H9 (cell line): ENCODE results near the gene VGF. TPM values are rescaled to one million over a fixed set of nuclear protein-coding genes. Genes with fewer than 3 reads are reported as not detected.

ENCODE experiments used
- DNase-seq: peaks from one replicate; pipeline ENCODE4 v3.0.0-alpha.2; 2017
- H2AFZ ChIP-seq: one replicate; pipeline ENCODE4 v1.6.1; 2013; ENCODE audit warnings: mild to moderate bottlenecking, low read length, control low read depth, moderate library complexity
- H2AK5ac ChIP-seq: 2 replicates; pipeline ENCODE4 v1.6.1; 2013; ENCODE audit warnings: low read length, control low read depth, mixed read lengths; ENCODE audit not compliant: insufficient read length
- H2BK120ac ChIP-seq: one replicate; pipeline ENCODE4 v1.6.1; 2013; ENCODE audit warnings: low read depth, mild to moderate bottlenecking, low read length, control low read depth, inconsistent platforms; ENCODE audit not compliant: poor library complexity, severe bottlenecking
- H2BK12ac ChIP-seq: 2 replicates; pipeline ENCODE4 v1.6.1; 2013; ENCODE audit warnings: low read length, control low read depth, mixed read lengths, low read depth; ENCODE audit not compliant: insufficient read length
- H2BK15ac ChIP-seq: 2 replicates; pipeline ENCODE4 v1.6.1; 2013; ENCODE audit warnings: low read depth, low read length, control low read depth
- H2BK20ac ChIP-seq: one replicate; pipeline ENCODE4 v1.6.1; 2013; ENCODE audit warnings: low read depth, mild to moderate bottlenecking, low read length, control low read depth, inconsistent platforms; ENCODE audit not compliant: poor library complexity, severe bottlenecking
- H2BK5ac ChIP-seq: 2 replicates; pipeline ENCODE4 v1.6.1; 2013; ENCODE audit warnings: low read length, control low read depth, mixed read lengths; ENCODE audit not compliant: insufficient read length
- H3K14ac ChIP-seq: 2 replicates; pipeline ENCODE4 v1.6.1; 2013; ENCODE audit warnings: low read length, control low read depth; ENCODE audit not compliant: insufficient read depth
- H3K18ac ChIP-seq: 2 replicates; pipeline ENCODE4 v1.6.1; 2013; ENCODE audit warnings: low read depth, mild to moderate bottlenecking, mixed read lengths, low read length, control low read depth; ENCODE audit not compliant: insufficient read length
- H3K23ac ChIP-seq: 2 replicates; pipeline ENCODE4 v1.6.1; 2013; ENCODE audit warnings: low read length, control low read depth, mixed read lengths, low read depth; ENCODE audit not compliant: insufficient read length
- H3K23me2 ChIP-seq: 2 replicates; pipeline ENCODE4 v1.6.1; 2013; ENCODE audit warnings: low read depth, mild to moderate bottlenecking, mixed read lengths, low read length, control low read depth; ENCODE audit not compliant: insufficient read length, poor library complexity, severe bottlenecking
- H3K27ac ChIP-seq: 2 replicates; pipeline ENCODE4 v1.5.1; 2013; ENCODE audit warnings: low read length, control low read depth, mixed read lengths, low read depth; ENCODE audit not compliant: insufficient read length
- H3K27me3 ChIP-seq: 2 replicates; pipeline ENCODE4 v1.6.1; 2013; ENCODE audit warnings: low read length, control low read depth, inconsistent platforms; ENCODE audit not compliant: insufficient read depth
- H3K4ac ChIP-seq: 2 replicates; pipeline ENCODE4 v1.6.1; 2013; ENCODE audit warnings: low read depth, mild to moderate bottlenecking, control low read depth, inconsistent platforms, low read length, moderate library complexity
- H3K4me1 ChIP-seq: 2 replicates; pipeline ENCODE4 v1.6.1; 2013; ENCODE audit warnings: low read length, control low read depth, inconsistent platforms; ENCODE audit not compliant: insufficient read depth
- H3K4me2 ChIP-seq: 2 replicates; pipeline ENCODE4 v1.6.1; 2013; ENCODE audit warnings: low read length, control low read depth, mixed read lengths; ENCODE audit not compliant: insufficient read length, insufficient read depth
- H3K56ac ChIP-seq: 2 replicates; pipeline ENCODE4 v1.6.1; 2013; ENCODE audit warnings: low read depth, mild to moderate bottlenecking, mixed read lengths, low read length, control low read depth; ENCODE audit not compliant: insufficient read length
- H3K79me1 ChIP-seq: 2 replicates; pipeline ENCODE4 v1.6.1; 2013; ENCODE audit warnings: low read depth, mild to moderate bottlenecking, moderate library complexity, low read length, control low read depth, inconsistent platforms; ENCODE audit not compliant: insufficient read depth, poor library complexity, severe bottlenecking
- H3K79me2 ChIP-seq: 2 replicates; pipeline ENCODE4 v1.6.1; 2013; ENCODE audit warnings: low read length, control low read depth, inconsistent platforms; ENCODE audit not compliant: insufficient read depth
- H3K9ac ChIP-seq: 2 replicates; pipeline ENCODE4 v1.6.1; 2013; ENCODE audit warnings: low read length, control low read depth, mixed read lengths; ENCODE audit not compliant: insufficient read length; ENCODE audit errors: extremely low read depth
- H3K9me3 ChIP-seq: one replicate; pipeline ENCODE4 v1.6.1; 2013; ENCODE audit warnings: low read depth, low read length, inconsistent platforms; ENCODE audit not compliant: control insufficient read depth
- H3T11ph ChIP-seq: one replicate; pipeline ENCODE4 v1.6.1; 2013; ENCODE audit warnings: mild to moderate bottlenecking, low read length, control low read depth, inconsistent platforms
- H4K20me1 ChIP-seq: one replicate; pipeline ENCODE4 v1.6.1; 2013; ENCODE audit not compliant: control insufficient read depth, insufficient read length, insufficient read depth
- H4K5ac ChIP-seq: 2 replicates; pipeline ENCODE4 v1.6.1; 2013; ENCODE audit warnings: low read depth, mild to moderate bottlenecking, mixed read lengths, low read length, control low read depth; ENCODE audit not compliant: insufficient read length
- H4K8ac ChIP-seq: replicated peaks from 2 replicates; pipeline ENCODE4 v1.6.1; 2013; ENCODE audit warnings: low read length, control low read depth, mixed read lengths, low read depth; ENCODE audit not compliant: insufficient read length
- H4K91ac ChIP-seq: 2 replicates; pipeline ENCODE4 v1.6.1; 2013; ENCODE audit warnings: low read depth, mild to moderate bottlenecking, moderate library complexity, mixed read lengths, low read length, control low read depth; ENCODE audit not compliant: insufficient read length
- H3K27ac Mint-ChIP-seq, 3 experiments: 2 replicates in 2 of 3; 3 replicates in 1 of 3; pipeline ENCODE4 v1.8.0; 2020 to 2021; ENCODE audit warnings: mixed read lengths in 3 of 3, mild to moderate bottlenecking in 1 of 3, moderate library complexity in 1 of 3
- H3K27me3 Mint-ChIP-seq: 2 replicates; pipeline ENCODE4 v1.8.0; 2021; ENCODE audit warnings: low read depth, mild to moderate bottlenecking, moderate library complexity, mixed read lengths
- H3K36me3 Mint-ChIP-seq, 3 experiments: 2 replicates in 2 of 3; 3 replicates in 1 of 3; pipeline ENCODE4 v1.8.0; 2020 to 2021; ENCODE audit warnings: low read depth in 3 of 3, mixed read lengths in 3 of 3; ENCODE audit not compliant: insufficient read depth in 1 of 3
- H3K4me1 Mint-ChIP-seq, 2 experiments: 2 replicates each; pipeline ENCODE4 v1.8.0; 2020; ENCODE audit warnings: mixed read lengths in 2 of 2
- H3K4me3 Mint-ChIP-seq, 2 experiments: 2 replicates in 1 of 2; 3 replicates in 1 of 2; pipeline ENCODE4 v1.8.0; 2020 to 2021; ENCODE audit warnings: mild to moderate bottlenecking in 2 of 2, mixed read lengths in 2 of 2, moderate library complexity in 1 of 2
- H3K9me3 Mint-ChIP-seq, 2 experiments: 2 replicates in 1 of 2; 3 replicates in 1 of 2; pipeline ENCODE4 v1.8.0; 2020; ENCODE audit warnings: mild to moderate bottlenecking in 2 of 2, mixed read lengths in 2 of 2, moderate library complexity in 1 of 2
- CTCF ChIP-seq: fragments of 200-600 bp; sonication (generic); conservative IDR thresholded peaks from 3 replicates; pipeline ENCODE4 v1.8.0; 2021; ENCODE audit warnings: antibody characterized with exemption, mild to moderate bottlenecking
- WGBS: extraction: QIAGEN DNeasy Blood & Tissue Kit; methylation state at CpG from one replicate; pipeline ENCODE4 v1.1.7; 2013; ENCODE audit warnings: missing lambda C conversion rate, low lambda C conversion rate, mixed read lengths; ENCODE audit not compliant: insufficient read length; ENCODE audit errors: extremely low coverage; 5-methylcytosine and 5-hydroxymethylcytosine counted together
- total RNA-seq: library from RNA; stranded (reverse); gene quantifications from 2 replicates; pipeline ENCODE4 v1.2.1, GENCODE V29; 2021

VGF gene
- total RNA-seq, 1 experiment from 2014 or later = 37.1 TPM

- no peak overlapping the region for H2BK12ac ChIP-seq
- no peak overlapping the region for H3T11ph ChIP-seq
- no peak overlapping the region for H2BK120ac ChIP-seq
- H3K4me2 ChIP-seq = no peak overlapping the region
- no peak overlapping the region for H2AK5ac ChIP-seq
- H3K27me3 ChIP-seq = peaks cover 2% of the 10 kb centered on the region; the same call in 1 of the 2 replicates
- H4K5ac ChIP-seq = no peak overlapping the region
- no peak overlapping the region for H4K8ac ChIP-seq
- H3K18ac ChIP-seq = no peak overlapping the region
- no CpG with 5 or more reads among the region's 5 CpGs for WGBS
- H4K20me1 ChIP-seq = no peaks in the 10 kb centered on the region
- no peaks in the 10 kb centered on the region for H3K9me3 ChIP-seq
- H3K27ac ChIP-seq = no peak overlapping the region
- no peak overlapping the region for H3K14ac ChIP-seq
- Mint-ChIP-seq H3K27ac (no peak overlapping the region), H3K4me1 (peaks cover 11 to 13% of the 10 kb centered on the region in 2 experiments), H3K9me3 (no peaks in the 10 kb centered on the region), H3K27me3 (peaks cover 26% of the 10 kb centered on the region), H3K36me3 (no peaks in the 10 kb centered on the region), H3K4me3 (no peak overlapping the region)
- no peak overlapping the region for H3K9ac ChIP-seq
- no peak overlapping the region for H2BK5ac ChIP-seq
- H3K23ac ChIP-seq = no peak overlapping the region
- H3K4ac ChIP-seq = no peak overlapping the region
- no peaks in the 10 kb centered on the region; the same call in 1 of the 2 replicates for H3K4me1 ChIP-seq
- DNase-seq = no peak
- no peaks in the 10 kb centered on the region for H3K79me1 ChIP-seq
- H2BK15ac ChIP-seq = no peak overlapping the region
- no peak for TF ChIP-seq CTCF
- H2BK20ac ChIP-seq = no peak overlapping the region
- H4K91ac ChIP-seq = no peak overlapping the region
- no peak overlapping the region for H2AFZ ChIP-seq
- H3K56ac ChIP-seq = no peak overlapping the region
- H3K23me2 ChIP-seq = peaks cover 4% of the 10 kb centered on the region
- no peaks in the 10 kb centered on the region for H3K79me2 ChIP-seq
Observed at GRCh38 chr7:101185258-101185839, 20.0 kb upstream of the VGF start.
